ENCODE measurements around the gene ATP8B2.

ATP8B2 gene

DNA sequence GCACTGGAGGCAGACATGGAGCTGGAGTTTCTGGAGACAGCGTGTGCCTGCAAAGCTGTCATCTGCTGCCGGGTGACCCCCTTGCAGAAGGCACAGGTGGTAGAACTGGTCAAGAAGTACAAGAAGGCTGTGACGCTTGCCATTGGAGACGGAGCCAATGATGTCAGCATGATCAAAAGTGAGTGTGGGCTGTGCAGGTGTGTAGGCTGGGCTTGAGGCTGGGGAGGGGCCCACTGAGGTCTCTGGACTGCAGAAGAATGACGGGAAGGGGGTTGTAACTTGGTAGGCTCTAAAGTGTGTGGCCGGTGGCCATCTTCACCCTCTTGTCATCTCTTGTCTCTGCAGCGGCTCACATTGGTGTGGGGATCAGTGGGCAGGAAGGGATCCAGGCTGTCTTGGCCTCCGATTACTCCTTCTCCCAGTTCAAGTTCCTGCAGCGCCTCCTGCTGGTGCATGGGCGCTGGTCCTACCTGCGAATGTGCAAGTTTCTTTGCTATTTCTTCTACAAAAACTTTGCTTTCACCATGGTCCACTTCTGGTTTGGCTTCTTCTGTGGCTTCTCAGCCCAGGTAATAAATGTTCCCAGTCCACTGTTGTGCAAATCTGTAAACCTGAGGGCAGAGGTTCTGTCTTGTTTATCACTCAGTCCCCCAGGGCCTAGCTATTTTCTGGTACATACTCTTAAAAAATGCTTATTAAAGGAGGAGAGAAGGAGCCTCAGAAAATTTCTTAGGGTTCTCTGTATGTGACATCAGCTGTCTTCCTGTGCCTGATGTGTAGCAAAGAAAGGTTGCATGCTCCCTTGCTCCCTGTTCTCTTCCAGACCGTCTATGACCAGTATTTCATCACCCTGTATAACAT is 19.9 kb downstream of the ATP8B2 start:
- peak overlapping the region; percentile 21 to 41 for H3K27ac Mint-ChIP-seq
- H3K9me3 Mint-ChIP-seq = no peaks in the 10 kb centered on the region
- peak overlapping the region; percentile 83 to 86 for H3K4me3 Mint-ChIP-seq
- peaks cover 67 to 68% of the 10 kb centered on the region in 2 donors for H3K4me1 Mint-ChIP-seq (ENCODE audit: low read depth in 2 of 2)
- DNase-seq (peak; percentile 73 to 79 (median 73)), ATAC-seq (replicated peaks) (peak; percentile 15)
- H3K27me3 Mint-ChIP-seq = no peaks in the 10 kb centered on the region
- peaks cover 96% of the 10 kb centered on the region for H3K36me3 Mint-ChIP-seq (ENCODE audit: insufficient read depth)

- Mint-ChIP-seq H3K36me3 (ENCODE audit: insufficient read depth) (peaks cover 85% of the 10 kb centered on the region), H3K4me1 (ENCODE audit: low read depth in 2 of 2) (peaks cover 56 to 57% of the 10 kb centered on the region in 2 donors), H3K9me3 (no peaks in the 10 kb centered on the region), H3K27me3 (no peaks in the 10 kb centered on the region), H3K27ac (peak overlapping the region in 1 of 2 donors; percentile 41), H3K4me3 (peak overlapping the region in 1 of 2 donors; percentile 86)
- no peak for DNase-seq
- ATAC-seq (replicated peaks) = no peak
Observed at GRCh38 chr1:154346276-154346917, 21.1 kb downstream of the ATP8B2 start.

- no peak overlapping the region for H3K4me3 Mint-ChIP-seq
- H3K27me3 Mint-ChIP-seq = no peaks in the 10 kb centered on the region
- H3K9me3 Mint-ChIP-seq = no peaks in the 10 kb centered on the region
- no peak for DNase-seq
- no peak for ATAC-seq (replicated peaks)
- peaks cover 71% of the 10 kb centered on the region for H3K36me3 Mint-ChIP-seq (ENCODE audit: insufficient read depth)
- peaks cover 49 to 50% of the 10 kb centered on the region in 2 donors for H3K4me1 Mint-ChIP-seq (ENCODE audit: low read depth in 2 of 2)
- peak overlapping the region; percentile 1 to 67 for H3K27ac Mint-ChIP-seq
Observed at GRCh38 chr1:154347961-154348360, 22.6 kb downstream of the ATP8B2 start.

DNA sequence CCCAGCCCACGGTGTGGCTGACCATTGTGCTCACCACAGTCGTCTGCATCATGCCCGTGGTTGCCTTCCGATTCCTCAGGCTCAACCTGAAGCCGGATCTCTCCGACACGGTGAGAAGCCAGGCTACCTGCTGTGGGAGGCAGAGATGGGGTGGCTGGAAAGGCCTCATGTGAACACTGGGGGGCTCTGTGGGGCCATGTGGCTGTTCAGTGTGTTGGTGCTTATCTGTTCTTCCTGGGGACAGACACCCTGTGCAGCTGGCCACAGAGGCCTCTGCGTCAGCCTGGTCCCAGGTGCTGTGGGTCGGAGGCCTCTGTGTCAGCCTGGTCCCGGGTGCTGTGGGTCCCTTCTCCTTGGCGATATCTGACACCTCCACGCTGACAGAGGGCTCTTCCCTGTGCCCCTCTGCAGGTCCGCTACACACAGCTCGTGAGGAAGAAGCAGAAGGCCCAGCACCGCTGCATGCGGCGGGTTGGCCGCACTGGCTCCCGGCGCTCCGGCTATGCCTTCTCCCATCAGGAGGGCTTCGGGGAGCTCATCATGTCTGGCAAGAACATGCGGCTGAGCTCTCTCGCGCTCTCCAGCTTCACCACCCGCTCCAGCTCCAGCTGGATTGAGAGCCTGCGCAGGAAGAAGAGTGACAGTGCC is 23.2 kb downstream of the ATP8B2 start:
- H3K27ac Mint-ChIP-seq = peak overlapping the region in 1 of 2 donors; percentile 39
- no peak overlapping the region for H3K4me3 Mint-ChIP-seq

GRCh38 chr1:154349121-154349520 is 23.8 kb downstream of the ATP8B2 start:
- Mint-ChIP-seq H3K9me3 (no peaks in the 10 kb centered on the region), H3K36me3 (ENCODE audit: insufficient read depth) (peaks cover 59% of the 10 kb centered on the region), H3K27me3 (no peaks in the 10 kb centered on the region), H3K4me1 (ENCODE audit: low read depth in 2 of 2) (peaks cover 49 to 50% of the 10 kb centered on the region in 2 donors), H3K27ac (peak overlapping the region; percentile 2 to 39), H3K4me3 (no peak overlapping the region)
- no peak for DNase-seq
- no peak for ATAC-seq (replicated peaks)

More for the DNA sequence above, 23.2 kb downstream of the ATP8B2 start:
- Mint-ChIP-seq H3K36me3 (ENCODE audit: insufficient read depth) (peaks cover 65% of the 10 kb centered on the region), H3K4me1 (ENCODE audit: low read depth in 2 of 2) (peaks cover 49 to 50% of the 10 kb centered on the region in 2 donors), H3K9me3 (no peaks in the 10 kb centered on the region), H3K27me3 (no peaks in the 10 kb centered on the region)
- ATAC-seq (replicated peaks) (no peak), DNase-seq (no peak)

DNA sequence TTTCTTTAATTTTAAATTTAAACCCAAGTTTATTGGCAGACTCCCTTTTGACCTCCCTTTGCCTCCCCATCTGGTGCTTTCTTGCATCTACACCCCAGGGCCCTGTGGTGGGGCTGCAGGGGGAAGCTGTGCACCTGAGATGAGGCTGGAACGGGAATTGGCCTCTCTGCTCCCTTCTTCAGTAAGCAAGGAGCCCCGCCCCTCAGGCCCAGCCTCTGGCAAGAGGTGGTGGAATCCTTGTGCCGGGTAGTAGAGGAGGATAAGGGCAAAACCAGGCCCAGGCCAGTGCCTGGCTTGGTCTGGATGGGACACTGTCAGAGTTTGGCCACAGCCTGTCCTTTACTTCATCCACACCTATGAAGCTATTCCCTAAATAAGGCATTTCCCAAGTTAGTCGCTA is 25.1 kb downstream of the ATP8B2 start:
- no peak for DNase-seq

DNA sequence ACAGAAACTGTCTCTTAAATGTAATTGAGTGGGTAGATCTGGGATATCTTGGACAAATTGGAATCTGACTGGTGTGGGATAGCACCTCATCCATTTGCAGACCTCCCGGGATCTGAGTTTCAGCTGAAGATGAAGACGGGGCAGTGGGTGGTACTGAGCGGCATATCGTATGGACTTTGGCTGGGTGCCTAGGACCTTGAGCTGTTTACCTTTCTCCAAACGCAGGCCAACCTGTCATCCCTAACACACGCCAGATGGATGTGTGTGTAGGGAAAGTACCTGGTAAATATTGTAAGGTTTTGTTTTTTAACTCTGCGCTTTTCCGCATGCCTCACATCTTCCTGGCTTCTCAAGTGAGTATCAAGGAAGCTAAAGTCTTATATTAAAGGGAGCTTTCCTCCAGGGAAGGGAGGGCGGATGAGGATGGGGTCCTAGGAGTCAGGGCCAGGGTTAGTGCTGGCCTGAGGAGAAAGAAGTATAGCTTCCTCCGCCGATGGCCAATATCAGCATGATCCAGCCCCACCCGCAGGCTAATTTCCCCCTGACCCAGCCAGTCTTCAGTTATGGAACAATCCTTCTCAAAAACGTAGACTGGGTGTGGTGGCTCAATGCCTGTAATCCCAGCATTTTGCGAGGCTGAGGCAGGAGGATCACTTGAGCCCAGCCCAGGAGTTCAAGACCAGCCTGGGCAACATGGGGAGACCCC is 26.2 kb downstream of the ATP8B2 start:
- DNase-seq (no peak), ATAC-seq (replicated peaks) (no peak)
- no peaks in the 10 kb centered on the region for H3K27me3 Mint-ChIP-seq
- no peak overlapping the region for H3K27ac Mint-ChIP-seq
- no peaks in the 10 kb centered on the region for H3K9me3 Mint-ChIP-seq
- peaks cover 33 to 35% of the 10 kb centered on the region in 2 donors for H3K4me1 Mint-ChIP-seq (ENCODE audit: low read depth in 2 of 2)
- H3K4me3 Mint-ChIP-seq = peak overlapping the region; percentile 24 to 78
- H3K36me3 Mint-ChIP-seq (ENCODE audit: insufficient read depth) = peaks cover 36% of the 10 kb centered on the region

More for the DNA sequence above, 25.1 kb downstream of the ATP8B2 start:
- H3K27me3 Mint-ChIP-seq = no peaks in the 10 kb centered on the region
- H3K36me3 Mint-ChIP-seq (ENCODE audit: insufficient read depth) = peaks cover 47% of the 10 kb centered on the region
- ATAC-seq (replicated peaks) = no peak
- H3K9me3 Mint-ChIP-seq = no peaks in the 10 kb centered on the region
- H3K4me1 Mint-ChIP-seq (ENCODE audit: low read depth in 2 of 2) = peaks cover 40 to 43% of the 10 kb centered on the region in 2 donors
- H3K27ac Mint-ChIP-seq = peak overlapping the region in 1 of 2 donors; percentile 39
- no peak overlapping the region for H3K4me3 Mint-ChIP-seq

GRCh38 chr1:154352245-154352580 is 26.9 kb downstream of the ATP8B2 start:
- Mint-ChIP-seq H3K4me1 (ENCODE audit: low read depth in 2 of 2) (peaks cover 30 to 32% of the 10 kb centered on the region in 2 donors), H3K27ac (peak overlapping the region; percentile 55 to 79)
- no peak for DNase-seq

GRCh38 chr1:154352581-154353459 is 27.5 kb downstream of the ATP8B2 start:
- Mint-ChIP-seq H3K27ac (peak overlapping the region; percentile 55 to 79), H3K4me3 (peak overlapping the region; percentile 78 to 86), H3K9me3 (no peaks in the 10 kb centered on the region), H3K36me3 (ENCODE audit: insufficient read depth) (peaks cover 23% of the 10 kb centered on the region), H3K27me3 (no peaks in the 10 kb centered on the region), H3K4me1 (ENCODE audit: low read depth in 2 of 2) (peaks cover 28 to 30% of the 10 kb centered on the region in 2 donors)
- no peak for DNase-seq
- peak; percentile 76 for ATAC-seq (replicated peaks)

More at GRCh38 chr1:154352245-154352580, 26.9 kb downstream of the ATP8B2 start:
- peaks cover 29% of the 10 kb centered on the region for H3K36me3 Mint-ChIP-seq (ENCODE audit: insufficient read depth)
- H3K4me3 Mint-ChIP-seq = peak overlapping the region; percentile 78 to 86
- no peaks in the 10 kb centered on the region for H3K27me3 Mint-ChIP-seq
- no peaks in the 10 kb centered on the region for H3K9me3 Mint-ChIP-seq
- no peak for ATAC-seq (replicated peaks)

DNA sequence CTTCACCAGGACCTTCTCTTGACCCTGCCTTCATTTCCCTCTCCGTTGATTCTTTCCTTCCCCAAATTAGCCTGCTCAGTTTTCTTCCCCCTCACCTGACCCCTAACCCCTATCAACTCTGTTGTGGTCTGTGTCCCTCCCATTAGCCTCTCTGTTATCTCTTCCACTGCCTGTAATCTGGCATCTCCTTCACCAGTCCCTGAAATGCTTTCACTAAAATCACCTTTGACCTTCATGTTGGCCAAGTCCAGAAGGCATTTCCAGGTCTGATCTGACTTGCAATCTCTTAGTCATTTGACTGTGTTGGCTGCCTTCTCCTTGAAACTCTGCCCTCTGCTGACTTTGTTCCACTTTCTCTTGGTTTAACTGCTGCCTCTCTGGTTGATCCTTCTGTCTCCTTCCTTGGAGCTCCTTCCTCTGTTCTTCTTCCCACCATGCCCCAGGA is 28.2 kb downstream of the ATP8B2 start:
- DNase-seq = no peak
- peak overlapping the region; percentile 78 to 86 for H3K4me3 Mint-ChIP-seq
- peak overlapping the region; percentile 55 to 79 for H3K27ac Mint-ChIP-seq
- H3K4me1 Mint-ChIP-seq (ENCODE audit: low read depth in 2 of 2) = peaks cover 26 to 28% of the 10 kb centered on the region in 2 donors
- peaks cover 16% of the 10 kb centered on the region for H3K36me3 Mint-ChIP-seq (ENCODE audit: insufficient read depth)
- no peaks in the 10 kb centered on the region for H3K27me3 Mint-ChIP-seq
- H3K9me3 Mint-ChIP-seq = no peaks in the 10 kb centered on the region
- ATAC-seq (replicated peaks) = peak; percentile 59

DNA sequence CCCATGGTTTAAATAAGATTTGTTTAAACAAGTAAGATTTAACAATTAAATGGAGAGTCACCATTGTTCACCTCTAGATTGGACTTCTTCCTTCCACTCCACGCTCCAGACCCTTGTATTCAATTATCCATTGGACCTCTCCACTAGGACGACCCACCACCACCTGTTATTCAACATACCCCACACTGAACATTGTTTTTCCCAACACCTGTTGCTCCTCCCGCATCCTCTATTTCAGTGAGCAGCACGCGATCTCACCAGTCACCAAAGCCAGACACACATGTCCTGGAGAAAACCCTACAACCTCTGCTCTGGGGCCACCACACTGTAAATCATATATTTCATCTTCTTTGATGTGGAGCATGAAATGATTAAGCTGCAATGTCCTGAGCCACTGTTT is 28.6 kb downstream of the ATP8B2 start:
- no peak for DNase-seq
- H3K36me3 Mint-ChIP-seq (ENCODE audit: insufficient read depth) = peaks cover 11% of the 10 kb centered on the region
- no peaks in the 10 kb centered on the region for H3K27me3 Mint-ChIP-seq
- peak overlapping the region; percentile 78 to 86 for H3K4me3 Mint-ChIP-seq
- H3K27ac Mint-ChIP-seq = peak overlapping the region in 1 of 2 donors; percentile 55
- H3K9me3 Mint-ChIP-seq = no peaks in the 10 kb centered on the region
- H3K4me1 Mint-ChIP-seq (ENCODE audit: low read depth in 2 of 2) = peaks cover 26 to 28% of the 10 kb centered on the region in 2 donors
- ATAC-seq (replicated peaks) = no peak

GRCh38 chr1:154358519-154358918 is 33.2 kb downstream of the ATP8B2 start:
- ATAC-seq (replicated peaks) = no peak
- no peak overlapping the region for H3K4me3 Mint-ChIP-seq
- no peaks in the 10 kb centered on the region for H3K9me3 Mint-ChIP-seq

More at GRCh38 chr1:154358519-154358918, 33.2 kb downstream of the ATP8B2 start:
- peaks cover 7 to 11% of the 10 kb centered on the region in 2 donors for H3K4me1 Mint-ChIP-seq (ENCODE audit: low read depth in 2 of 2)
- no peak overlapping the region for H3K27ac Mint-ChIP-seq
- DNase-seq = no peak
- no peaks in the 10 kb centered on the region for H3K36me3 Mint-ChIP-seq (ENCODE audit: insufficient read depth)
- H3K27me3 Mint-ChIP-seq = no peaks in the 10 kb centered on the region

All from effector memory CD8-positive, alpha-beta T cell (primary cell).